OCI-LY1 (cell line): ENCODE data around the gene ZIC4.

Experiments
- H2AFZ ChIP-seq: fragments of 200-600 bp; sonication (generic), shearing (Covaris generic); 2 replicates; pipeline ENCODE4 v1.6.0; 2014; ENCODE audit warnings: antibody characterized with exemption, mild to moderate bottlenecking, low read length
- H3F3A ChIP-seq: fragments of 200-600 bp; sonication (generic), shearing (Covaris generic); 2 replicates; pipeline ENCODE4 v1.6.0; 2014; ENCODE audit warnings: mild to moderate bottlenecking, antibody characterized with exemption, low read length, moderate library complexity; ENCODE audit not compliant: insufficient read depth
- H3K27ac ChIP-seq: fragments of 200-600 bp; sonication (generic); 2 replicates; pipeline ENCODE4 v1.5.1; 2014; ENCODE audit warnings: low read length, mixed run types, mild to moderate bottlenecking, low read depth; ENCODE audit not compliant: poor library complexity, severe bottlenecking
- H3K27me3 ChIP-seq: fragments of 200-600 bp; sonication (generic); 2 replicates; pipeline ENCODE4 v1.6.0; 2014; ENCODE audit warnings: antibody characterized with exemption, mild to moderate bottlenecking, low read length, moderate library complexity; ENCODE audit not compliant: insufficient read depth
- H3K36me3 ChIP-seq: fragments of 200-600 bp; sonication (generic); 2 replicates; pipeline ENCODE4 v1.6.1; 2014; ENCODE audit warnings: mild to moderate bottlenecking, antibody characterized with exemption, low read length, moderate library complexity, mixed read lengths; ENCODE audit not compliant: insufficient read depth
- H3K4me1 ChIP-seq: fragments of 200-600 bp; sonication (generic); 2 replicates; pipeline ENCODE4 v1.5.1; 2014; ENCODE audit warnings: mild to moderate bottlenecking, low read length, moderate library complexity; ENCODE audit not compliant: insufficient read depth, severe bottlenecking
- H3K4me2 ChIP-seq: fragments of 200-600 bp; sonication (generic), shearing (Covaris generic); 2 replicates; pipeline ENCODE4 v1.6.1; 2014; ENCODE audit warnings: low read length
- H3K4me3 ChIP-seq: fragments of 200-600 bp; sonication (generic); 2 replicates; pipeline ENCODE4 v1.5.1; 2014; ENCODE audit warnings: low read length, low read depth, mild to moderate bottlenecking, mixed read lengths; ENCODE audit not compliant: poor library complexity, severe bottlenecking
- H3K79me2 ChIP-seq: fragments of 200-600 bp; shearing (Covaris generic); 2 replicates; pipeline ENCODE4 v1.6.1; 2016; ENCODE audit warnings: mixed run types, low read length, mixed read lengths; ENCODE audit not compliant: insufficient read depth
- H3K9ac ChIP-seq: fragments of 200-600 bp; sonication (generic), shearing (Covaris generic); 2 replicates; pipeline ENCODE4 v1.6.1; 2014; ENCODE audit warnings: mild to moderate bottlenecking, low read length, mixed read lengths
- H3K9me2 ChIP-seq: fragments of 200-600 bp; sonication (generic), shearing (Covaris generic); 2 replicates; pipeline ENCODE4 v1.6.1; 2014; ENCODE audit warnings: low read depth, mild to moderate bottlenecking, low read length, mixed read lengths
- H3K9me3 ChIP-seq: fragments of 200-600 bp; shearing (Covaris generic); 2 replicates; pipeline ENCODE4 v1.6.1; 2014; ENCODE audit warnings: low read length, mixed read lengths
- H4K20me1 ChIP-seq: fragments of 200-600 bp; sonication (generic), shearing (Covaris generic); 2 replicates; pipeline ENCODE4 v1.6.0; 2016; ENCODE audit warnings: mild to moderate bottlenecking, low read length; ENCODE audit not compliant: insufficient read depth
- EZH2 ChIP-seq: fragments of 200-600 bp; sonication (generic), shearing (Covaris generic); IDR thresholded peaks from 2 replicates; pipeline ENCODE4 v1.8.0; 2017; ENCODE audit warnings: borderline replicate concordance, mixed run types, mild to moderate bottlenecking, antibody characterized with exemption, low read length, moderate library complexity, mixed read lengths
- TF ChIP-seq, protein P1 (sequence below): fragments of 200-600 bp; sonication (generic), shearing (Covaris generic); IDR thresholded peaks from 2 replicates; pipeline ENCODE4 v1.5.1; 2017; ENCODE audit warnings: mild to moderate bottlenecking, antibody characterized with exemption, low read length, moderate library complexity, mixed read lengths

Gene ZIC4

DNA sequence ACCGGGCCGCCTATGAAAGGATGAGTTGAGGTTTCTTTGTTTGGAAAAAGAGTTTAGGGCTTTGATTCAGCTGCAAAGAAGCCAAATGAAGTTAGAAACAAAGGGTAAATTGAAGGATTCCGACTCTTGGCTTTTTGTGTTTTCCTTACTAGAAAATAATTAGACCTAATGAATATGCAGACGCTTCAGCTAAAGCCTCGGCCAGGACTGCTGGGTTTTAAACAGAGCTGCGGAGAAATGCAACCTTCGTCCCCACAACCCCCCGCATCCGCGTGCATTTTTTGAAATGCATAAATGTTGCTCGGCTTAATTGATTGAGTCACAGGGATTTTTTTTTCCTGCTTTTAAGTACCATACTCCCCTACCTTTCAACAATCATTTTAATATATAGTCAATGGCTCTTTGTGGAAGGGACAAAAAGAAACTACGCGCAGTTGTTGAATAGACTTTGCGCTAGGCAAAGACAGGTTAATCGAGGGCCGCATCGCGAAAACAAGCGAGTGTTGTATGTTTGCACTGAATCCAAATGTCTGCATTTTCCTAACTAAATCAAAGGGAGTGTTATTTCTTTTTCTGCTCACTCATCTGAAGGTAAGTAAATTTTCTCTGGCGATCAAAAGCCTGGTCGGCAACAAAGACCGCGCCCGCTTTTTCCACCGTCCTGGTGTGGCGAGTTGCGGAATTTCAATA is 1.3 kb upstream of the ZIC4 start:
- no peaks in the 10 kb centered on the region for H3K4me1 ChIP-seq
- TF ChIP-seq EZH2, result no peak
- TF ChIP-seq, protein P1, sequence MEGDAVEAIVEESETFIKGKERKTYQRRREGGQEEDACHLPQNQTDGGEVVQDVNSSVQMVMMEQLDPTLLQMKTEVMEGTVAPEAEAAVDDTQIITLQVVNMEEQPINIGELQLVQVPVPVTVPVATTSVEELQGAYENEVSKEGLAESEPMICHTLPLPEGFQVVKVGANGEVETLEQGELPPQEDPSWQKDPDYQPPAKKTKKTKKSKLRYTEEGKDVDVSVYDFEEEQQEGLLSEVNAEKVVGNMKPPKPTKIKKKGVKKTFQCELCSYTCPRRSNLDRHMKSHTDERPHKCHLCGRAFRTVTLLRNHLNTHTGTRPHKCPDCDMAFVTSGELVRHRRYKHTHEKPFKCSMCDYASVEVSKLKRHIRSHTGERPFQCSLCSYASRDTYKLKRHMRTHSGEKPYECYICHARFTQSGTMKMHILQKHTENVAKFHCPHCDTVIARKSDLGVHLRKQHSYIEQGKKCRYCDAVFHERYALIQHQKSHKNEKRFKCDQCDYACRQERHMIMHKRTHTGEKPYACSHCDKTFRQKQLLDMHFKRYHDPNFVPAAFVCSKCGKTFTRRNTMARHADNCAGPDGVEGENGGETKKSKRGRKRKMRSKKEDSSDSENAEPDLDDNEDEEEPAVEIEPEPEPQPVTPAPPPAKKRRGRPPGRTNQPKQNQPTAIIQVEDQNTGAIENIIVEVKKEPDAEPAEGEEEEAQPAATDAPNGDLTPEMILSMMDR, result no peak
- no peaks in the 10 kb centered on the region for H3K36me3 ChIP-seq
- H3K9ac ChIP-seq, result no peak overlapping the region
- H3K27ac ChIP-seq, result no peak overlapping the region
- H3K9me3 ChIP-seq, result no peaks in the 10 kb centered on the region
- no peak overlapping the region for H3K4me2 ChIP-seq
- no peaks in the 10 kb centered on the region for H3K9me2 ChIP-seq
- no peak overlapping the region for H2AFZ ChIP-seq
- no peaks in the 10 kb centered on the region for H3K79me2 ChIP-seq
- H3F3A ChIP-seq, result no peaks in the 10 kb centered on the region
- H3K27me3 ChIP-seq, result 0 out of 2 replicates have a peak, but pooled peaks cover 10% of the 10 kb centered on the region
- no peak overlapping the region for H3K4me3 ChIP-seq
- H4K20me1 ChIP-seq, result no peaks in the 10 kb centered on the region

DNA sequence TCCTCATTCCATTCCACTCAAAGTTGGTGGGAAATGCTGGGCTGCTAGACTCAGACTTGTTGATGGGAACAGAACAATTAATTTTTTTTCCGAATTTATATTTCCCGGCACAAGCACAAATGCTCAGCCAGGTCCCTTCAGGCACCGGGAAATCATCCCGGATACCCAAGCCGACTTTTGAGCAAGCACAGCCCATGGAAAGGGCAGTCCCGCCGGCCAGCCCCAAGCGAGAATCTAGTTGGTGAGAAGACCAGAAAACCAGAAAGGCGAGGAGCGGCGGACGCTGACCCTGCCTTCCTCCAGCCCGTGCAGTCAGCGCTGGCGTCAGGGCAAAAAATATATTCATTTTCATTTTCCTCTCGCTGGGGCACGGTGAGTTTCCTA is 763 bp upstream of the ZIC4 start:
- no peak overlapping the region for H3K4me2 ChIP-seq
- H3K27me3 ChIP-seq, result 0 out of 2 replicates have a peak, but pooled peaks cover 10% of the 10 kb centered on the region
- H3K27ac ChIP-seq, result no peak overlapping the region
- H3K9me3 ChIP-seq, result no peaks in the 10 kb centered on the region
- no peaks in the 10 kb centered on the region for H3K4me1 ChIP-seq
- H3K9ac ChIP-seq, result no peak overlapping the region
- H3K9me2 ChIP-seq, result no peaks in the 10 kb centered on the region
- no peaks in the 10 kb centered on the region for H4K20me1 ChIP-seq
- H2AFZ ChIP-seq, result no peak overlapping the region
- no peaks in the 10 kb centered on the region for H3K79me2 ChIP-seq
- H3K36me3 ChIP-seq, result no peaks in the 10 kb centered on the region
- H3F3A ChIP-seq, result no peaks in the 10 kb centered on the region
- no peak overlapping the region for H3K4me3 ChIP-seq
- TF ChIP-seq EZH2, result no peak
- TF ChIP-seq, protein P1, result no peak

DNA sequence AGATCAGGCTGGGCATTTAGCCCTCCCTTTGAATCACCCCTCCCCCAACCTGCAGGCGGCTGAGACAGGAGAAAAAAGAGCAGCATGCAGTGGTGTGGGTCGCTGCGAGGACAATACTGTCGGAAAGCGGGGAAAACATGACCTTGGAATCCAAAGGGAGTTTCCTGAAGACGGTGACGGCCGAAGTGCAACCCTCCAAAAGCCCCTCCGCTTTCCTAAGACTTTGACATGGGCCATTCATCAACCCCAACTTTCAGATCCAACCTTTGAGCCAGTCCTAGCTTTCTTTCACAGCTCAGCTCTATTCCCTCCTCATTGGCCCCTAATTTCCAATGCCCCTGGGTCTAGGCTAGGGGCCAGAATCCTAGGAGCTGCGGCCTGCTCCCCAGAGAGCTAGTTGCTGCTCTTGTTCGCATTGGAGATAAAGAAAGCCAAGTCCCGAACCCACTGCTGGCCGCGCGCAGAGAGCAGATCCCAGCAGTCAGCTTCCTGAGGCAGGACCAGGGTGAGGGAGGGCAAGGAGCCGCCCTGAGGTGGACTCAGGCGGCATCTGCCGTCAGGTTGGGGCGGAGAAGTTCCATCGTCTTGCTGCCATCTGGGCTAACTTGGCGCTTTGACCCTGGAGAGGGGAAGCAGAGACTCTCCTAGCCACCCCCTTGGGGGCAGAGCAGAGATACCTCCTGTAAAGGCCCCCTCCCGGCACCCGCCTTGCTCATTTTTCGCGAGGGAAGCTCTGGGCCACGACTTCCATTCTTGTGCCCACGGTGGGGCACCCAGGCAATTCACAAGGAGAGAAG is 914 bp downstream of the ZIC4 start:
- Histone ChIP-seq H3K27me3 (0 out of 2 replicates have a peak, but pooled peaks cover 10% of the 10 kb centered on the region), H3K9me2 (no peaks in the 10 kb centered on the region), H3K9me3 (no peaks in the 10 kb centered on the region), H4K20me1 (no peaks in the 10 kb centered on the region), H3K4me1 (no peaks in the 10 kb centered on the region), H3K4me3 (no peak overlapping the region), H3F3A (no peaks in the 10 kb centered on the region), H3K4me2 (no peak overlapping the region), H3K9ac (no peak overlapping the region), H2AFZ (no peak overlapping the region), H3K27ac (no peak overlapping the region), H3K36me3 (no peaks in the 10 kb centered on the region), H3K79me2 (no peaks in the 10 kb centered on the region)
- TF ChIP-seq EZH2, result no peak
- TF ChIP-seq, protein P1, result no peak
